Kasumi-1 (cell line): ENCODE data around the gene TAS2R42.

Experiments
- DNase-seq, 2 experiments: peaks; one replicate each; lab custom pipeline; 2025; lab: John Stamatoyannopoulos, UW

Gene TAS2R42

DNA sequence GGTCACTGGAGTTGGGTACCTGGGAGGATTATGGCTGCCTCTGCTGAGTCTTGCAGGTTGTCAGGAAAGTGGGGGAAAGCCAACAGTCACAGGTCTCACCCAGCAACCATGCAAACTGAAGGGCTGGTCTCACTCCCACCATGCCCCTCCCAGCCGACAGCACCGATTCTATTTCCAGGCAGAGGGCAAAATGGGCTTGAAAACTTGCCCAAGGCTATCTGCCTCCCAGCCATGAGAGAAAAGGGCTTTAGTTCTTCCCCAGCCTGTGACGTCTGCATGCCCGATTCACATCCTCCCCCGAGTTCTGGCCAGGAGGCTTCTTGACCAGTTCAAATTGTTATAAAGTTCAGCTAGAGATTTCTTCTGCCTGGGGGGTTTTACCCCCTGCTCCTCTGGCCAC, 42.4 kb downstream of the TAS2R42 start:
- no peak for DNase-seq

DNA sequence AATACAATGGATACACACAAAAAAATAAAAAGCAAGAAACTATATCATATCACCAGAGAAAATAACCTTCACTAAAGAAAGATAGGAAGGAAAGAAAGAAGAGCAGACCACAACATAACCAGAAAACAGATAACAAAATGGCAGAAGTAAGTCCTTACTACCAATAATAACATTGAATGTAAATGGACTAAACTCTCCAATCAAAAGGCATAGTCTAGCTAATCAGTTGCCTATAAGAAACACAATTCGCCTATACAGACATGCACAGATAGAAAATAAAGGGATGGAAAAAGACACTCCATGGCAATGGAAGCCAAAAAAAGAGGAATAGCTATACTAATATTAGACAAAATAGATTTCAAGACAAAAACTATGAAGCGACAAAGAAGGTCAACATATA, 43.4 kb downstream of the TAS2R42 start:
- no peak for DNase-seq

DNA sequence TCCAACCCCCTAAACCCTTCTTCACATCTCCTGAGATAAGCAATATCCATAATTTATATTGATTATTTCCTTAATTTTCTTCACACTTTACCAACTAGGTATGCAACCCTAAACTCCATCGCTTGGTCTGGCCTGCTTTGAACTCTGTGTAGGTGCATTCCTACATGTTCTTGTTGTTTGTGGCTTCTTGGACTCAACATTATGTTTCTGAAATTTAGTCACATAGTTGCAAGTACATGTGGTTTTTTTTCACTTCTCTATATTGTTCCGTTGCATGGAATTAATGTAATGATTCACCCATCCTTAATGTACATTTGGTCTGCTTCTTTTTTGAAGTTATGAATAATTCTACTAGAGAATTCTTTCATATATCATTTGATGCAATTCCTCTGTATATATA, 50.7 kb downstream of the TAS2R42 start:
- DNase-seq, result no peak
